ENCODE measurements around the gene RELN.

Gene RELN

GRCh38 chr7:103811290-103811689, 178.2 kb downstream of the RELN start:
- no peak overlapping the region for H3K4me3 ChIP-seq (ENCODE audit: low read depth, low read length)
- TF ChIP-seq ZNF610 (tag by site-specific recombination; IDR thresholded peaks at IDR 0.05; ENCODE audit: borderline replicate concordance), result no peak
- TF ChIP-seq ZBTB44 (tag by site-specific recombination; IDR thresholded peaks at IDR 0.05), result no peak
- TF ChIP-seq ZNF596 (tag by site-specific recombination; IDR thresholded peaks at IDR 0.05), result no peak
- no peak for TF ChIP-seq ZNF302 (tag by site-specific recombination; IDR thresholded peaks at IDR 0.05; ENCODE audit: low read depth)
- TF ChIP-seq GFI1B (tag by site-specific recombination; IDR thresholded peaks at IDR 0.05), result no peak
- TF ChIP-seq ZNF707 (tag by site-specific recombination; IDR thresholded peaks at IDR 0.05), result no peak
- no peak for TF ChIP-seq ZNF561 (tag by site-specific recombination; IDR thresholded peaks at IDR 0.05; ENCODE audit: borderline replicate concordance)
- no peak for TF ChIP-seq ZNF664 (tag by site-specific recombination; IDR thresholded peaks at IDR 0.05)
- TF ChIP-seq ZNF677 (tag by site-specific recombination; IDR thresholded peaks at IDR 0.05), result no peak
- no peak for TF ChIP-seq TRIM28 (IDR thresholded peaks at IDR 0.05; ENCODE audit: borderline replicate concordance, low read length)
- TF ChIP-seq ZNF274 (IDR thresholded peaks at IDR 0.05; ENCODE audit: low read length), result no peak
- no peak for TF ChIP-seq ZNF274 (tag by site-specific recombination; IDR thresholded peaks at IDR 0.05; ENCODE audit: borderline replicate concordance)
- TF ChIP-seq HOXA7 (CRISPR knock-in tag; IDR thresholded peaks at IDR 0.05; ENCODE audit: borderline replicate concordance), result no peak
- CTCF ChIA-PET, result no interaction called here
- POLR2A ChIA-PET, result no interaction called here
- H3K36me3 ChIP-seq (ENCODE audit: control insufficient read depth in 2 of 2, insufficient read depth in 1 of 2, low read length in 2 of 2), result no peaks in the 10 kb centered on the region
- H3K4me1 ChIP-seq (ENCODE audit: control insufficient read depth, insufficient read depth, low read length), result no peaks in the 10 kb centered on the region
- H3K27ac ChIP-seq (ENCODE audit: extremely low read depth, low read depth, low read length), result no peak overlapping the region
- H3K9me3 ChIP-seq (ENCODE audit: control insufficient read depth, insufficient read depth, low read depth, low read length), result no peaks in the 10 kb centered on the region

GRCh38 chr7:103810112-103810744, 179.2 kb downstream of the RELN start:
- Histone ChIP-seq H3K9me3 (ENCODE audit: control insufficient read depth, insufficient read depth, low read depth, low read length) (no peaks in the 10 kb centered on the region), H3K27ac (ENCODE audit: extremely low read depth, low read depth, low read length) (no peak overlapping the region), H3K4me1 (ENCODE audit: control insufficient read depth, insufficient read depth, low read length) (no peaks in the 10 kb centered on the region), H3K36me3 (ENCODE audit: control insufficient read depth in 2 of 2, insufficient read depth in 1 of 2, low read length in 2 of 2) (no peaks in the 10 kb centered on the region), H3K4me3 (ENCODE audit: low read depth, low read length) (no peak overlapping the region)
- POLR2A ChIA-PET, result no interaction called here
- CTCF ChIA-PET, result no interaction called here
- no peak for TF ChIP-seq ZNF473 (tag by site-specific recombination; IDR thresholded peaks at IDR 0.05)
- TF ChIP-seq ZBTB8A (tag by site-specific recombination; IDR thresholded peaks at IDR 0.05), result no peak
- no peak for TF ChIP-seq ZXDB (tag by site-specific recombination; IDR thresholded peaks at IDR 0.05)

- Histone ChIP-seq H3K36me3 (ENCODE audit: control insufficient read depth in 2 of 2, insufficient read depth in 1 of 2, low read length in 2 of 2) (no peaks in the 10 kb centered on the region), H3K4me3 (ENCODE audit: low read depth, low read length) (no peak overlapping the region), H3K27ac (ENCODE audit: extremely low read depth, low read depth, low read length) (no peak overlapping the region), H3K9me3 (ENCODE audit: control insufficient read depth, insufficient read depth, low read depth, low read length) (no peaks in the 10 kb centered on the region), H3K4me1 (ENCODE audit: control insufficient read depth, insufficient read depth, low read length) (no peaks in the 10 kb centered on the region)
- ChIA-PET CTCF (no interaction called here), POLR2A (no interaction called here)
- TF ChIP-seq ZNF707 (tag by site-specific recombination; IDR thresholded peaks at IDR 0.05), result no peak
- no peak for TF ChIP-seq ATF2 (tag by site-specific recombination; IDR thresholded peaks at IDR 0.05; ENCODE audit: low read depth)
- TF ChIP-seq KLF10 (tag by site-specific recombination; IDR thresholded peaks at IDR 0.05), result no peak
- no peak for TF ChIP-seq ZNF133 (tag by site-specific recombination; IDR thresholded peaks at IDR 0.05)
- TF ChIP-seq ZSCAN30 (tag by site-specific recombination; IDR thresholded peaks at IDR 0.05), result no peak
- TF ChIP-seq OSR2 (tag by site-specific recombination; IDR thresholded peaks at IDR 0.05), result no peak
- TF ChIP-seq ZNF239 (tag by site-specific recombination; IDR thresholded peaks at IDR 0.05), result no peak
- no peak for TF ChIP-seq ZNF214 (tag by site-specific recombination; IDR thresholded peaks at IDR 0.05; ENCODE audit: borderline replicate concordance)
- TF ChIP-seq ZNF514 (tag by site-specific recombination; IDR thresholded peaks at IDR 0.05), result no peak
- no peak for TF ChIP-seq HOXC10 (CRISPR knock-in tag; IDR thresholded peaks at IDR 0.05)
- no peak for TF ChIP-seq ZNF610 (tag by site-specific recombination; IDR thresholded peaks at IDR 0.05; ENCODE audit: borderline replicate concordance)
- TF ChIP-seq ZNF16 (tag by site-specific recombination; IDR thresholded peaks at IDR 0.05; ENCODE audit: low read depth), result no peak
- no peak for TF ChIP-seq REPIN1 (tag by site-specific recombination; IDR thresholded peaks at IDR 0.05; ENCODE audit: low read depth)
- TF ChIP-seq IKZF3 (tag by site-specific recombination; IDR thresholded peaks at IDR 0.05), result no peak
- no peak for TF ChIP-seq ZBTB17 (tag by site-specific recombination; IDR thresholded peaks at IDR 0.05)
Observed at GRCh38 chr7:103809229-103809994, 180.0 kb downstream of the RELN start.

Measured in HEK293 (cell line).